Hepatocyte (in vitro differentiated cells): Measurements from ENCODE around the gene RAB12. TPM values are rescaled to one million over a fixed set of nuclear protein-coding genes. Genes with fewer than 3 reads are reported as not detected.

Source experiments
- DNase-seq: peaks from one replicate; pipeline ENCODE4 v3.0.0-alpha.2; 2016; ENCODE audit warnings: low spot score
- H2AFZ ChIP-seq: fragments of 200-600 bp; sonication (generic); 2 replicates; pipeline ENCODE4 v1.6.0; 2016; ENCODE audit warnings: antibody characterized with exemption, mild to moderate bottlenecking
- H3K27ac ChIP-seq: fragments of 200-600 bp; sonication (generic); 2 replicates; pipeline ENCODE4 v1.5.1; 2016; ENCODE audit warnings: mild to moderate bottlenecking
- H3K27me3 ChIP-seq: fragments of 200-600 bp; sonication (generic); 2 replicates; pipeline ENCODE4 v1.6.1; 2016
- H3K36me3 ChIP-seq: fragments of 200-600 bp; sonication (generic); replicated peaks from 2 replicates; pipeline ENCODE4 v1.5.1; 2016; ENCODE audit warnings: low read depth; ENCODE audit not compliant: insufficient read depth
- H3K4me1 ChIP-seq: fragments of 200-600 bp; sonication (generic); 2 replicates; pipeline ENCODE4 v1.5.1; 2016; ENCODE audit warnings: mild to moderate bottlenecking, moderate library complexity; ENCODE audit not compliant: insufficient read depth
- H3K4me2 ChIP-seq: fragments of 200-600 bp; sonication (generic); 2 replicates; pipeline ENCODE4 v1.6.0; 2016
- H3K4me3 ChIP-seq: fragments of 200-600 bp; sonication (generic); 2 replicates; pipeline ENCODE4 v1.5.1; 2016; ENCODE audit warnings: mild to moderate bottlenecking
- H3K79me2 ChIP-seq: fragments of 200-600 bp; sonication (generic); 2 replicates; pipeline ENCODE4 v1.6.0; 2017; ENCODE audit warnings: mild to moderate bottlenecking
- H3K9me2 ChIP-seq: fragments of 200-600 bp; sonication (generic); replicated peaks from 2 replicates; pipeline ENCODE4 v1.6.0; 2017; ENCODE audit warnings: mild to moderate bottlenecking; ENCODE audit not compliant: insufficient read depth
- H3K9me3 ChIP-seq: fragments of 200-600 bp; sonication (generic); 2 replicates; pipeline ENCODE4 v1.5.1; 2016; ENCODE audit warnings: low read depth, mild to moderate bottlenecking
- H4K20me1 ChIP-seq: fragments of 200-600 bp; sonication (generic); 2 replicates; pipeline ENCODE4 v1.6.0; 2016; ENCODE audit warnings: mild to moderate bottlenecking; ENCODE audit not compliant: insufficient read depth, poor library complexity, severe bottlenecking
- EZH2 ChIP-seq: fragments of 200-600 bp; sonication (generic); IDR thresholded peaks from 2 replicates; pipeline ENCODE4 v1.6.1; 2016; ENCODE audit warnings: antibody characterized with exemption, mild to moderate bottlenecking, borderline replicate concordance
- EZH2phosphoT487 ChIP-seq: fragments of 200-600 bp; sonication (generic); IDR thresholded peaks from one replicate; pipeline ENCODE4 v1.6.1; 2018; ENCODE audit warnings: antibody characterized with exemption, mild to moderate bottlenecking, low read depth, moderate library complexity; ENCODE audit not compliant: unreplicated experiment, severe bottlenecking
- WGBS: methylation state at CpG from one replicate; pipeline ENCODE4 v1.1.6; 2016; ENCODE audit warnings: low lambda C conversion rate; ENCODE audit errors: missing lambda C conversion rate; 5-methylcytosine and 5-hydroxymethylcytosine counted together
- polyA plus RNA-seq: library from polyadenylated mRNA; unstranded; fragments of >200 nt; fragmentation: Nextera tagmentation; extraction: Ambion mirVana; gene quantifications from 2 replicates; pipeline ENCODE4 v1.2.1, GENCODE V29; 2016
- total RNA-seq: library from RNA; depleted of rRNA; stranded (reverse); fragments of >200 nt; gene quantifications from 2 replicates; pipeline ENCODE4 v1.2.3, GENCODE V29; 2014
- TF ChIP-seq, protein P1 (sequence below): fragments of 200-600 bp; sonication (generic); IDR thresholded peaks from 2 replicates; pipeline ENCODE4 v1.5.1; 2016; ENCODE audit warnings: antibody characterized with exemption, mild to moderate bottlenecking; ENCODE audit not compliant: poor library complexity

RAB12 gene, protein sequence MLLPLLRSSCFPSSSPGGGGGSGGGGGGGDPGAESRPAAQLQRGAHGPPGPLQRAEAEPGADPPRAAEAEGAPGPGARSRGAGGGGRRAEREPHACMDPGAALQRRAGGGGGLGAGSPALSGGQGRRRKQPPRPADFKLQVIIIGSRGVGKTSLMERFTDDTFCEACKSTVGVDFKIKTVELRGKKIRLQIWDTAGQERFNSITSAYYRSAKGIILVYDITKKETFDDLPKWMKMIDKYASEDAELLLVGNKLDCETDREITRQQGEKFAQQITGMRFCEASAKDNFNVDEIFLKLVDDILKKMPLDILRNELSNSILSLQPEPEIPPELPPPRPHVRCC
- 28.6 and 33.2 TPM in 2 replicates for total RNA-seq
- polyA plus RNA-seq = 4.0 and 4.7 TPM in 2 replicates

DNA sequence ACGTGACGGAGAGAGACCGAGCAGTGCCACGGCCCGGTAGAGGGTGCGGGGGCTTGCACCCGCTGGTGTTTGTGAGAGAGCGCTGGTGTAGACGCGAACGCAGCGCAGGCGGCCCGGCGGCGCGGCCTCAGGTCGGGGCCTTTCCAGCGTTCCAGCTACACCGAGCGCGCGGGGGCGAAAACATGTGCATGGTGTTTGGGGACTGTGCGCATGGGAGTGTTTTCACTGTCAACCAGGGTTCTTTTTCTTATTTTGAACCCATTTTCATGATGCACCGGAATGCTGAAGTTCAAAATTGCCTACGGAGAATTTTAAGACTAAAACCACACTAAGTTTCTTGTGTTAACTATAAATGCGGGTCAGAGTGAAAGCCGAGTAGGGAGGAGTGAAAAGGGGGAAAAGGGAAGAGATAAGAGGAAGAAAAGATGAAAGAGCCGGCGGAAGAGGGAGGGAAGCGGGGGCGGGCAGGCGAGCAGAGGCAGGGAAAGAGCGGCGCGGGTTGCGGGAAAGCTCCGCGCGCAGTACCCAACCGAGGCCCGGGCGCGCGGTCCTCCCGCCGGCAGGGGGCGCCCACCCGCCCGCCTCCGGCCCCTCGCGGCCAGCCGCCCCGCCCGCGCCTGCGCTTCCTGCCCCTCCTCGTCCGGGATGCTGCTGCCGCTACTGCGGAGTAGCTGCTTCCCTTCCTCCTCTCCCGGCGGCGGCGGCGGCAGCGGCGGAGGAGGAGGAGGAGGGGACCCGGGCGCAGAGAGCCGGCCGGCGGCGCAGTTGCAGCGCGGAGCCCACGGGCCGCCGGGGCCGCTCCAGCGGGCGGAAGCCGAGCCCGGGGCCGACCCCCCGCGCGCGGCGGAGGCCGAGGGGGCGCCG lies at the start of gene RAB12:
Gene RAB12 (plus strand): TSS at position 643 of the 864 bp plus-strand sequence. CDS start 3 bp downstream, at position 646.
- Histone ChIP-seq H3K9me2 (no peaks in the 10 kb centered on the region), H3K9me3 (no peaks in the 10 kb centered on the region), H2AFZ (peak within 1 kb of the TSS; percentile 93), H3K36me3 (no peaks in the 10 kb centered on the region), H4K20me1 (peaks cover 38% of the 10 kb centered on the region), H3K4me1 (peaks cover 33% of the 10 kb centered on the region), H3K4me2 (peak within 1 kb of the TSS; percentile 98), H3K27ac (peak within 1 kb of the TSS; percentile 51), H3K4me3 (peak within 1 kb of the TSS; percentile 86), H3K27me3 (no peaks in the 10 kb centered on the region), H3K79me2 (peaks cover 44% of the 10 kb centered on the region)
- no peak for TF ChIP-seq EZH2phosphoT487
- TF ChIP-seq, protein P1, sequence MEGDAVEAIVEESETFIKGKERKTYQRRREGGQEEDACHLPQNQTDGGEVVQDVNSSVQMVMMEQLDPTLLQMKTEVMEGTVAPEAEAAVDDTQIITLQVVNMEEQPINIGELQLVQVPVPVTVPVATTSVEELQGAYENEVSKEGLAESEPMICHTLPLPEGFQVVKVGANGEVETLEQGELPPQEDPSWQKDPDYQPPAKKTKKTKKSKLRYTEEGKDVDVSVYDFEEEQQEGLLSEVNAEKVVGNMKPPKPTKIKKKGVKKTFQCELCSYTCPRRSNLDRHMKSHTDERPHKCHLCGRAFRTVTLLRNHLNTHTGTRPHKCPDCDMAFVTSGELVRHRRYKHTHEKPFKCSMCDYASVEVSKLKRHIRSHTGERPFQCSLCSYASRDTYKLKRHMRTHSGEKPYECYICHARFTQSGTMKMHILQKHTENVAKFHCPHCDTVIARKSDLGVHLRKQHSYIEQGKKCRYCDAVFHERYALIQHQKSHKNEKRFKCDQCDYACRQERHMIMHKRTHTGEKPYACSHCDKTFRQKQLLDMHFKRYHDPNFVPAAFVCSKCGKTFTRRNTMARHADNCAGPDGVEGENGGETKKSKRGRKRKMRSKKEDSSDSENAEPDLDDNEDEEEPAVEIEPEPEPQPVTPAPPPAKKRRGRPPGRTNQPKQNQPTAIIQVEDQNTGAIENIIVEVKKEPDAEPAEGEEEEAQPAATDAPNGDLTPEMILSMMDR = peak; percentile 52
- DNase-seq = peak; percentile 95
- WGBS = 4% methylated on average over 35 of the region's 95 CpGs

DNA sequence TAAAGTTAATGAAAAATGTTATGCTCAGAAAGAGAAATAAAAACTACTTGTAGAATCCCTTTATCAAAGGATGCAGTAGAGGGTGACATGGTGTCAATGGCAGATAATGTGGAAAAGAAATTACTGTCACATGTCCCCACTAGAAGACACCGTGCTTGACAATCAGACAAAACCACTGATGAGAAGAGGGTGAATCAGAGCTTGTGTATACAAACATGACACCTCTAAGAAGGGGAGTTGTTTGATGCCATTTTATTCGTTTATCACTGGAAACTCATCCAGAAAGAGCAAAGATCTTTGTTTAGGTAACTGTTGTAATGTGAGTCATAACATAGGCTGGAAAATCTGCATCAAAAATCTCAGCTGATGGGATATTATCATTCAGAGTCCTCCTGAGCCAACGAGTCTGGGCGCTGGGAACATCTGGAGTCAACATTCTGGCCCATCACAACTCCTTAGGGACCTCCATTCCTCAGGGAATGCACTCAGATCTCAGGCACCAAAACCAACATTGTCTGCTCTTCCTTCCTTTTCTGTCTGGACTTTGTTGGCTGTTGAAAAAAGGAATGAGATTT lies 49.5 kb upstream of the RAB12 start:
- TF ChIP-seq, protein P1 = no peak
- TF ChIP-seq EZH2phosphoT487 (no peak), EZH2 (no peak)
- Histone ChIP-seq H3K79me2 (no peaks in the 10 kb centered on the region), H3K27me3 (no peaks in the 10 kb centered on the region), H3K4me3 (no peak overlapping the region), H3K4me2 (no peak overlapping the region), H3K36me3 (no peaks in the 10 kb centered on the region), H3K9me2 (no peaks in the 10 kb centered on the region), H3K27ac (no peak overlapping the region), H2AFZ (no peak overlapping the region), H4K20me1 (no peaks in the 10 kb centered on the region), H3K9me3 (no peaks in the 10 kb centered on the region), H3K4me1 (no peaks in the 10 kb centered on the region)
- DNase-seq = no peak
- WGBS = 71% methylated on average over 4 of the region's 4 CpGs

DNA sequence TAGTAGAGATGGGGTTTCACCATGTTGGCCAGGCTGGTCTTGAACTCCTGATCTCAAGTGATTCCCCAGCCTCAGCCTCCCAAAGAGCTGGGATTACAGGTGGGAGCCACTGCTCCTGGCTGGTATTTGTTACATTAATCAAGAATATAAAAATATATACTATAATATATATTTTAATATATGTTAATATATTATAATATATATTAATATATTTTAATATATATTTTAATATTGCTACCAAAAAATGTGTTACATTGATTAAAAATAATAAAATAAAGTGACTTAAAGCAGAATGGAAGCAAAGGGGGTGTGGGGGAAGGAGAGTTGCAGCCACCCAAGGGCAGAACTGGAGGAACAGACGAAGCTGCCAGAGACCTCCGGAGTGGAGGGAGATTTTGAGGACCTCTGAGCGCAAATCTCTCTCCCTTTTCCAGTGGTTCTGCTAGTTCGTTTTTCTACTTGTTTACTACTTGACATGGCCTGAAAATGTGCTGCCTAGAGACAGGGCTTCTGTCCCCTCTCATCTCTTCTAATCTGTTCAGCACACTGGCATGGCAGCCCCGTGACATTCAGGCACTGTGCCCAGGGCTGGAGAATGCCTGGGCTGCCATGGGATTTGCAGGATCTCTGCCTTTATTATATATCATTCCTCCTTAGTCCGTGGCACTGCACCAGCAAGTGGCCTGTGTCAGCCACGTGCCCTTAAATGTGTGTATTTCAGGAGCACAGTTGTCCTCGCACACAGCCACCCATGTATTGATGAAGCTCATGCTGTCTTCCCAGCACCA lies 47.9 kb upstream of the RAB12 start:
- H4K20me1 ChIP-seq = no peaks in the 10 kb centered on the region
- H3K4me3 ChIP-seq = no peak overlapping the region
- no peak for DNase-seq
- no peak overlapping the region for H3K27ac ChIP-seq
- no peaks in the 10 kb centered on the region for H3K9me3 ChIP-seq
- no peak overlapping the region for H2AFZ ChIP-seq
- H3K9me2 ChIP-seq = no peaks in the 10 kb centered on the region
- no peaks in the 10 kb centered on the region for H3K4me1 ChIP-seq
- 88% methylated on average over 8 of the region's 8 CpGs for WGBS
- H3K4me2 ChIP-seq = no peak overlapping the region
- H3K36me3 ChIP-seq = no peaks in the 10 kb centered on the region
- no peaks in the 10 kb centered on the region for H3K27me3 ChIP-seq
- TF ChIP-seq EZH2phosphoT487 (no peak), EZH2 (no peak)
- TF ChIP-seq, protein P1 = no peak
- no peaks in the 10 kb centered on the region for H3K79me2 ChIP-seq
